Muscle of arm (tissue), 12 donors: ENCODE results near the gene TCEA3. TPM values are rescaled to one million over a fixed set of nuclear protein-coding genes. Genes with fewer than 3 reads are reported as not detected.
A peak's percentile ranks its signal among the peaks of the same experiment; 100 is the strongest.

Source experiments
- DNase-seq: peaks from one replicate; pipeline ENCODE4 v3.0.0-alpha.2; 2013
- polyA plus RNA-seq, 12 donors: library from polyadenylated mRNA; unstranded; fragments of 120-200 nt; gene quantifications; one replicate each; pipeline ENCODE4 v1.2.1, GENCODE V29; 2013; ENCODE audit not compliant: insufficient read length in 12 of 12

TCEA3 gene
- polyA plus RNA-seq, 12 donors = 189 to 1,418 (median 361) TPM

DNA sequence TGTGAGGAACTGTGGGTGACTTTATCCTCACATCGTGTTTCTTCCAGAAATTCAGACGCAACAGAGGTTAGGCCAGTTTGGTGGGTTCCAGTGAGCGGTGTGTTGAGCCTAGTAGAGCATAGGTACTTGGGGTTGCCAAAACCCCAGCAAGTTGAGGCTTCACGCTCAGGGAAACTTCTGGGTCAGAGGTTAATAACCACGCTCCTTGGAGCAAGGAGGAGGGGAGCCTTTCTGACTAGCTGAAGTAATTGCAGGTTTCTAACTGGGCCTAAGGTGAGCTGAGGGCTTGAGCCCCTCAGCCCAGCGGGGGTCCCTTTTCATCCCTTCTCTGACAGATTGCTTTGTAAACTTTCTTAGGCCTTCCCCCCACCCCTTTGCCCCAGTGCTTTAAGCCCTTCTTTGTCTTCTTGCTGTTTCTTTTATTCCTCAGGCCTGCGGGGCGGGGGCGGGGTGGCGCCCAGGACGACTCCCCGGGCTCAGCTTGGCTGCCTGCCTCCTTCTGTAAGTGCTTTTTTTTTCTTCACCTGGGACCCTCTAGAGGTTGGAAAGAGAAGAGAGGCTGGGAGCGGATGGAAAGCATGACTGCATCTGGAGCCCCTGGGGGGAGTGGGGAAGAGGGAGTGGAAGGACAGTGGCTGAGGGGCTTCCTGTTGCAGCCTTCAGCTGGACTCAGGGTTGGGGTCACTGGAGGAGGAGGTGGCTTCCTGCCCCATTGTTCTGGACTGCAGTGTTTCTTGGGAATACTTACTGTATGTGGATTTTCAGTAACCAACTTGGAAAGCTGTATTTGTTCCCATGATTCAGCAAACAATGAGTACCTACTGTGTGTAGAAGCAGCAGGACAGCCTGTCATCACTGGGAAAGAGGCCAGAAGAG, 53.6 kb downstream of the TCEA3 start:
- DNase-seq = peak; percentile 56

DNA sequence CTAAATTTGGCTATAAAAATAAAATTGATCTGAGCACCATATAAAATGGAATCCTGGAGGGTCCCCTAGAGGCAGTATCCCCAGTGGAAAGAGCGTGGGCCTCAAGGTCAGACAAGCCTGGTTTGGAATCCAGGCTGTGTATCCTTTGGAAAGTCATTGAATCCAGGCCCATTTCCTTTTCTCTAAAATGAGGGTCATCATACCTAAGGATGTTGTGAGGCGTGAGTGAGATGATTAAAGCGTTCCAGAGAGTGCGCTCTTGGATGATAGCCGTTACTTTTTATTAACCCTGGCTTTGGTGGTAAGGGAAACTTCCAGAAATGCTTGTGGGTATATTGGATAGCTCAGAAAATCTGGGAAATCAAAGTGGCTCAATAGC, 54.2 kb downstream of the TCEA3 start:
- DNase-seq = no peak

DNA sequence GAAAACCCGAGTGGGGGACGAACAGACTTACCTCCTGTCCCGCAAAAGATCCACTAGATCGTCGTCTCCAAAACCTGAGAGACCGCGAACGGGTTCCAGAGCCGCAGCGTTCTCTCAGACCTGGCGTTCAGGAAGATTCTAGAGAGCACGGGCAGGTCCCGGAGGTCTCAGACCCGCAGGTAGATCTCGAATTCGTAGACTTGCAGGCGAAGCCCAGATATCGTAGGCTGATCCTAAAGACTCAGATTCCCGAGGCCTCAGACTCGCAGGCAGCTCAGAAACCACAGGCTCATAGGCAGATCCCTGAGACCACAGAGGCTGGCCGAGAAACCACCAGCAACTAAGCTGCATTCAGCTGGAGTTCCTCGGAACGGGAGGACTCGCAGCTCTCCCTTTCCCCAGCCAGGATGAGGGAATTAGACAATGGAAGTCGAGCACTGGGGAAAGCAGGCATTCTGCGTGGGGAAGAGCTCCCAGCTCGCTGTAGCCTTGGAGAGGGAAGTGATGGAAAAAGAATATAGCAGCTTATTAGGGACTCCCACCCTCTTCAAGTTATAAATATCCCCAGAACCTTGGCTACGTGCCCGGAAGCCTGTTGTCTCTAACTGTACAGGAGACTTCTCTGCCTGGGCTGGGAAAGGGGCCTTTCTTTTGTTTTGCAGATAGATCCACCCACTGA, 55.1 kb downstream of the TCEA3 start, which contains the start of gene ZNF436:
TSS of gene ZNF436 (minus strand) at position 502 of the 679 bp plus-strand sequence. CDS start 1,831 bp downstream, outside the sequence.
- DNase-seq = peak; percentile 95

DNA sequence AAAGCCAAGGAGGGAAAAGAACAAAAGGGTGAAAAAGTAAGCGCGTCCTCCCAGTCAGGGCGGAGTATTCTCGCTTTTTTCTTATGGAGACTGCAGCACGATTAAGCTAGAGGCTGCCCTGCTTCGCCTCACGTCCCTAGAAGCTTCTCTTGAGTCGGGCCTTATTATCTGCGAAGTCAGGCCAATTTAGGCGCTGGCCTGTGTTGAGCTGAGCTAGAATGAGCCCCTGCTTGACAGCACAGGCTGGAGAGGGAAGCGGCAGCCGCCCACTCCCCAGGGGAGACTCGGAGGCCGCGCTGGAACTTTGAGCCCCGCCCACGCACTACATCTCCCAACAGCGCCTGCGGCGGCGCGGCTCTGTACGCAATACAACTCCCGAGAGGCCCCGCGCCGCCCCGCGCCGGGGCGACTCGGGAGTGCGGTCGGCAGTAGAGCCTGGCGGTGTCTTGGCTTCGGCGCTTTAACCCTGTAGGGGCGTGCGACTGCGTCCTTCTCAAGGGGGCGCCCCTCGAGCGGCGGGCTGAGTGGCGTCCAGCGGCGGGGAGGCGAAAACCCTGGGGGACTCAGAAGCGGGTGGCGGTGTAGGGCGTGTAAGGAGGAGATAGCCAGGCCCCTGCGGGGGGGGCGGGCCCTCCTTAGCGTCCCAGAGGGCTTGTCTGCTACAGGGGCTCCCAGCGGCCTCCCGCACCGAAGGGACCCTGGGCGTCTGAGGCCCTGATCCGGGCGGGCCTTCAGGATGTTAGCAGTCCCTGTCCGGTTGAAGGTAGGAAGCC, 55.8 kb downstream of the TCEA3 start:
- DNase-seq = peak; percentile 94

DNA sequence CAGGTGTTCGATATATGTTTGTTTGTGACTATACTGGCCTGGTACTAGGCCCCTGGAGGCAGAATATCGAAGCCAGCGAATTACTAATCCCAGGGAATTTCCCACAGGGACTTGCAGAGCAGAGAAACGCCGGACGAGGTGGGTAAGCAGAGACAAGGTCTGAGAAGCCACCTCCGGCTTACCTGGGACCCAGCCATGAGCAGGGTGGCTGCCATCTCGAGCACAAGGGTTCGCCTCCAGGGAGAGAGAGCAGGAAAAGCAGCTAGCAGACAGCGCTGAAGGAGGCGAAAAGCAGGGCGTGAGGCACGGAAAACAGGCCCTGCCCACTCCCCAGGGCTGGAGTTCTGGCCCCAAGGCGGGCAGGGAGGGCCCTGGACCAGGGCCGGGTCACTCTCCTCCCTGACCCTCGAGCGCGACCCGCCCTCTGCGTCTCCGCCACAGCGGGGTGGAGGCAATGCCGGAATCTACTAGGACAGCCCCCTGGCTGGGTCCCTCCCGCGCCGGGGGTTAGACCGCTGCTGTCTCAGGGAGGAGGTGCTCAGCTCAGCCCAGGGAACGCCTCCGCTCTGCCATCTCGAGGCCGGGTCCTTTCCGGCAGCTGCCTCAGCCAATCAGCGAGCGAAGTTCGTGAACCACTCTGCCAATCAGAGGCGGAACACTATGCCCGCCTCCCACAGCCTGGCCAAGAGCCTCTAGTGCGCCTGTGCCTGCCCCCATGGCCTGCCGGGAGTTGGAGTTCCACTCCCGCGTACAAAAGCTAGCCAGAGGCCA, 56.6 kb downstream of the TCEA3 start:
- peak; percentile 98 for DNase-seq

DNA sequence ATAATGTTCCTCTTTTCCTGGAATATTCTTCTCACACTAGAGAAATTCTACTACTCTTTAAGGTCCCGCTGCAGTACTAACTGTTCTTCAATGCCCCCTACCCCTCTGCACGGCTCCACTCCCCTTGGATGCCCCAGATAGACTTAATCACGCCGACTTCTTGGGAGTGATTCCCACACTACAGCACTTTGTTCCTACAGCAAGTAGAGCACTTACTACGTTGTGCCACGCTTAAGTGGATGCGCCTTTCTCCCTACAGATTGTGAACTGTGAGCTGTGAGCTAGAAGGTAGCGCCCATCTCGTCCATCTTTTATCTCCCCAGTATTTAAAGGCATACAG, 57.1 kb downstream of the TCEA3 start:
- DNase-seq = no peak

DNA sequence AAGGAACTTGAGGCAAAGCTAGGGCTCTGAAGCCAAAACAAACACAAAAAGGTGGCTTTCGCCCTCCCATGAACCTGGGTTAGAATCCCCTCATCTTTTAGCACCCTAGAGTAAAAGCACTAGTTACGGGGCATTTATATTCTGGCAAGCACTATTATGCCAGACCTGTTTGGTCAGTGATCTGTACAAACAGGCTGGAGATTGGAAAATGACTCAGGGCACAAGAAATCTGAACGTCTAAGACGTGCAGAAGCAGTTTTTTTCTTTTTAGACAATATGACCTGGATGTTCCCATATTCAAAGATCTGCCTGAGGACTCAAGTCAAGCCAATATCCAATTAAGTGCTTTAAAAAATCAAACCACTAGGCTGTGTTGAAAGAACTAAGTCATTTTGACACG, 58.0 kb downstream of the TCEA3 start:
- DNase-seq = no peak

DNA sequence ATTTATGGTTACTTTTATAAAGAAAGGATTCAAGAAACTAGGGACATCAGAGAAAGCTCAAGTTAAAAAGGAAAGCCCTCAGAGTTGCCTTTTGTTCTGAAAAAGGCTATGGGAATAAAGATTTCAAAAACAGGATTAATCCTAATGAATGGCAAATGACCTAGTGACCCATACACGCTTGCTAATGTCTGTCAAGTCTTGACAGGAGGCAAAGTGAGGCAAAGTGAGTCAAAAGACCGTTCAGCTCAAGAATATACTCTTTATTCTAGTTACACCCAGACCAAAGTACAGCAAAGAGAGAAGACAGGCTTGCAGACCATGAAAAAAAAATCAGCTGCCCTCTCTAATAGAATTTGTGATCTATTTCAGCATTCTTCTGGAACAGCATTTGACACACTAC, 58.4 kb downstream of the TCEA3 start:
- no peak for DNase-seq

DNA sequence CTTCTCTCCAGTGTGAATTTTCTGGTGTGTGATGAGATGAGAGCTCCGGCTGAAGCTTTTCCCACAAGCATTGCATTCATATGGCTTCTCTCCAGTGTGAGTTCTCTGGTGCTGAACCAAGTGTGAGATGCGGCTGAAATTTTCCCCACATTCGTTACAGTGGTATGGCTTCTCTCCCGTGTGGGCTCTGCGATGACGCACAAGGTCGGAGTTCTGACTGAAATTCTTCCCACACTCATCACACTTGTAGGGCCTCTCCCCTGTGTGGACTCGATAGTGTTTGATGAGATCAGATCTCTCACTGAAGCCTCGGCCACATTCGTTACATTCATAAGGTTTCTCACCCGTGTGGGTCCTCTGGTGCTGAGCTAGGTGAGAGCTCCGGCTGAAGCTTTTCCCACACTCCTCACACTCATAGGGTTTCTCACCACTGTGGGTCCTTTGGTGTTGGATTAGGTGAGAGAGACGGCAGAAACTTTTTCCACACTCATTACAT, 62.3 kb downstream of the TCEA3 start:
- no peak for DNase-seq

DNA sequence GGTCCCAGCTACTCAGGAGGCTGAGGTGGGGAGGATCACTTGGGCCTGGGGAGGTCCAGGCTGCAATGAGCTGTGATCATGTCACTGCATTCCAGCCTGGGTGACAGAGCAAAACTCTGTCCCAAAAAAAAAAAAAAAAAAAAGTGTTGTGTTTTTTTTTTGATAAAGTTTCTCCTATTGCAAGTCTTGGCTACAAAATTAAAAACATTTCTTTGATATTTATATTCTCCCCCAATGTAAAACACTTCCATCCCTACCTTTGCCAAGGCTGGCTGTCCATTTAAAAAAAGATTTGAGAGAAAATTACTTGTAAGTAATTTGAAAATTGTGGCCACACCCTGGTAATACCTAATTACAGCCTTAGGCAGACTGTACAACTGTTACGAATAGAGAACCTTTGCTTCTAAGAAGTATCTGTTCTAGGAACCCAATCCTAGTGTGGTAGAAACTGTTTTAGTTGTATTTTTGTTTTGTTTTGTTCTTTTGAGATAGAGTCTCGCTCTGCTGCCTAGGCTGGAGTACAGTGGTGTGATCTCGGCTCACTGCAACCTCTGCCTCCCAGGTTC, 66.2 kb downstream of the TCEA3 start:
- no peak for DNase-seq

DNA sequence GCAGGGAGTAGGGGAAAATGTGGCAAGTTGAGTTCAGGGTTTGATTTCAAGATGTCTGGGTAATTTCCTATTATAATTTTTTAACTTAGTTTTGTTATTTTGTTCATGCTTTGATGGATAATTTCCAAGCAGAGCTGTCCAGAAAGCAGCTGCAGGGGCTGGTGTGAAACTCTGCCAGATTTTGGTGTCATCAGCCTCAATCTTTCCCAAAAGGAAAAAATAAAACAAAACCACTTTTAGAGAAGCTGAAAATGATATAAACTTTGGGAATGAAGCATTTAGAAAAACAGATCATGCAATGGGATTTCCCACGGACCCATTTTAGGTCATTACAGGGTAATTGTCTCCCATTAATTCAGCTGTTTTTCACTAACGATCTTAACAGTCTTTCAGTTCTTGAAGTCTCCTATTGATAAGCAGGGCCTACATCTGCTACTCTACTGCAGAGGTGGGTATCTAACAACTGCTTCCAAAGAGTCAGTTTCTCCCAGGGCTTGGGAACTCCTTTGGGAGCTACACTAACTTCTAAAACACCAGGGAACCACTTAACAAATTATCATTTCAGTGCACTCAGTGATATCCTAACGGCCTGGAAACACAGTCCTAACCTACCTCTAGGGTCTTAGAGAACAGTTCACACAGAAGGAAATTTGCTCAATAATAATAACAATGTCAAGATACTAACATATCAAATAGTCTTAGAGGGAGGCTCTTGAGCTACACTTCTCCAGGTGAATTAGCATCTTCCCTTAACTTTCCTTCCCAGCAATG, 67.2 kb downstream of the TCEA3 start:
- peak; percentile 75 for DNase-seq

DNA sequence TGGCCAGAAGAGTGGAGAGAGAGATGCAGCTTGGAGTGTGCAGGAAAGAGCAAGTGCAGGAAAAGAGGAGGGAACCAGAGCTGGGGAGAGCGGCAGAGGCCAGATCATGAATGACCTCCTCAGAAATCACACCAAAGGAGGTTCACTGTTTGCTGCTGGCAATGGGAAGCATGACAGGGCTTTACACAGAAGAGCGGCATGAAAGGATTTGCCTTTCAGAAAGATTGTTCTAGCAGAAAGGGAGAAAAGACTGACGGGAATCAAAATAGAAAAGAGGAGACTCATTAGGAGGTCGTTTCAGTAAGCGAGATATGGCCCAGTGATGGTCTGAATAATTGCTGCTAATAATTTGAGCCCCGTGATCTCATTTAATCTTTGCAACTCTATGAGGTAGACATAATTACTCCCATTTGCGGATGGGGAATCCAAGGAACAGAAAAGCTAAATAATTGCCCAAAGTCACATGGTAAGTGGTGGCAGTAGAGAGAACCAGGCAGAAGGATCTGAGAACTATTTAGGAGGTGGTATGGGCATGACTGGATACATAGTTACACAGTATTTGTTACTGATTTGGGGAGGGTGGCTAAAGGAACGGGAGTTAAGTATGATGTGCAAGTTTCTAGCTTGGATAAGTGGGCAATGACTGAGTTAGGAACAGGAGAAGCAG, 67.9 kb downstream of the TCEA3 start:
- no peak for DNase-seq

DNA sequence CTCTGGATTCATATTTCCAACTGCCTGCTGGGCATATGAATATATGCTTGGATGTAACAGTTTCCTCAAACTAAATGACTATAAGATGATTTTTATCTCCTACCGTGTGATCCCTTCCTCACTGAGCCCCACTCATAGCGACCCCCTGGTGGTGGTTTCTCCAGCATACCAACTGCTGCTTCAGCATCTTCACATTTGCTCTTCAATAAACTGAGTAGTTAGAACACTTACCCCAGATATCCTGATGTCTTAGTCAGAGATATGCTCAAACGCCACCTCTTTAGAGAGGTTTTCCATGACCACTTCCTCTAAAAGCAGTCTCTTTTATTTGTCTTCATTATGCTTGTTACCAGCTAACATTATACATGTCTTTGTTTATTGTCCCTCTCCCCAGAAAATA, 70.3 kb downstream of the TCEA3 start:
- no peak for DNase-seq

DNA sequence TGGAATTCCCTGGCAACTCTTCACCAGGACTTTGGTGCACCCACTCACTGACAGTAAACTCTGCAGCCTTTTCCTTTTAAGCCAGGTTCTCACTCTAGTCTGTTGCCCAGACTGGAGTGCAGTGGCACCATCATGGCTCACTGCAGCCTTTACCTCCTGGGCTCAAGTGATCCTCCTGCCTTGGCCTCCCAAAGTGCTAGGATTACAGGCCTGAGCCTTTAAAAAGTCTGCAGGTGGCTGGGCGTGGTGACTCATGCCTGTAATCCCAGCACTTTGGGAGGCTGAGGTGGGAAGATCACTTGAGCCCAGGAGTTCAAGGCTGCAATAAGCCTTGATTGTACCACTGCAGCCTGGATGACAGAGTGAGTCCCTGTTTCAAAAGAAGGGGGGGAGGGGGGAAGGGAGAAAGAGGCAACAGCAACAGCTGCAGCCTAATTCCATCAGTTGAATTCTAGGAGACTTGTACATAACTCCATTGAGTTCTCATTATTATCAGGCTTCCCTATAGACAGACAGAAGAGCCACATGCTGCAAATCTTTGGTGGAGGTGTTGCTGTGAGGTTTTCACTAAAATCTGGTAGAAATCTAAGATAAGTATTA, 72.4 kb downstream of the TCEA3 start:
- no peak for DNase-seq

DNA sequence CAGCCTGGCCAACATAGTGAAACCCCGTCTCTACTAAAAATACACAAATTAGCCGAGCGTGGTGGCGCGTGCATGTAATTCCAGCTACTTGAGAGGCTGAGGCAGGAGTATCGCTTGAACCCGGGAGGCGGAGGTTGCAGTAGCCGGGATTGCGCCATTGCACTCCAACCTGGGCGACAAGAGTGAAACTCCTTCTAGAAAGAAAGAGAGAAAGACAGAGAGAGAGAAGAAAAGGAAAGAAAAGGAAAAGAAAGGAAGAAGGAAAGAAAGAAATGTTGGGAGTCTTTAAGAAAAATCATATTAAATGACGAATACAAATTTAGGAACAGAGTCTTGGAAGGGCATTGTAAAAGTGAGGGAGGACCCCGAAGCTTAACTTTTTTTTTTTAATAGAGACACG, 78.6 kb downstream of the TCEA3 start:
- DNase-seq = no peak

DNA sequence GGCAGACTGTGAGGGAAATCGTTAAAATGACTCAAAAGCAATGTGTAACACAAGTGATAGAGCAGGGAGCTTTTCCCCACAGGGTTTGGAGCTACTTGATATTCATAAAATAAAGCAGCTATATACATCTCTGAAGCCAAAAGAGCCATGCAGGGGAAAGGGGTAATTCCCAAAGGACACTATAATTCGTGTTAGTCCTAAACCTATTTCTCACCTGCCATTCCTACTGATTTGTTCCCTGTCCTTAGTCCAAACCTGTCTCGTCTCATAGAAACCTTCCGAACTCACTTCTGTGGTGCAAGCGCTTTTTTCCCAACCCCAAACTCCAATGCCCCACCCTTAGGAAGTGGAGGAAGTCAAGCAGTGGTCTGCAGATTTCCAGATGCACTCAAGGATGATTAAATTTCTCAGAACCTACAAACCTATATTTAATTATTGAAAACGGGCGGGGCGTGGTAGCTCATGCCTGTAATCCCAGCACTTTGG, 79.5 kb downstream of the TCEA3 start:
- no peak for DNase-seq

DNA sequence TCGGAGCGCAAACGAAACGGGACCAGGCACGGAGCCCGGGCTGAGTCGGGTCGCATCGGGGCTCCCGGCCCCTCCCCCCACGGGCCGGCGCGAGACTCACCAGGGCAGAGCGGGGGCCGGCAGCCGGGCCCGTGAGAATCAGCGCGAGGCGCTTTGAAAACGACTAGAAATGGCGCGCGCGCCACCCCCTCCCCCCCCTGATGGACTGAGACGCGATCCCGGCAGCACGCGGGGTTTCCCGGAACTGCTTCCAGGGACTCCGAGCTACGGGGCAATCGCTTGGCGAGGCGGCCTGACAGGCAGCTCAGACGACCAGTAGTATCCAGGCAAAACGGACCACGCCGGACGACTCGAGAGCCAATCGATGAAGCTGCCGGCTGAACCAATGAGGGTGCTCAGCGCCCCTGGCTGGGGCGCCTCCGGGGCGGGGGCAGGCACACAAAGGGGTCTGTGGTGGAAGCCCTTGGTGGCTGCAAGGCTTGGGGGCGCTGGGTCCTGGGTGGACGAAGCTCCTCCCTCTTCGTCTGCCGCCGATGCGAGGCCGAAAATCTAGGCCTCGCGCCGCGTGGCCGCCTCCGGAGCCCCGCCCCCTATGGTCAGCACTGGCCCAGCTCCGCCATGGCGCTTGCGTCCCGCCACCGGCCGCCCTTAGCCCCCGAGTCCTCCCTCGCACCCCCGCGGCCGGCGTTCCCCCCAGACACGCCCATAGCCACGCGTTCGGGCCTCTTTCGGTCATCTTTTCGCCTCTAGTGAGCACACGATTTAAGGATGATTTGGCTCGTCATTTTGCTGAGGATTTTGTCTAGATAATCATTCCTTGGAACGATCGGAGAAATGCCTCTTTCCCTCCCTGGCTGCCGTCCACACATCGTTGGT, 80.2 kb downstream of the TCEA3 start, which contains the start of gene HNRNPR:
TSS of gene HNRNPR (minus strand) at position 174 of the 876 bp plus-strand sequence. CDS start 3,276 bp downstream, outside the sequence.
- peak; percentile 100 for DNase-seq
